ENCODE results near the gene PAFAH1B1.
"Not testable (repeated sequence)": the region's sequence is repeated elsewhere in the genome, so short reads cannot be mapped to it uniquely, and the experiment has no call there.

Gene PAFAH1B1

GRCh38 chr17:2635675-2636074 is 42.2 kb downstream of the PAFAH1B1 start:
- no peak for DNase-seq (ENCODE audit: low spot score)

GRCh38 chr17:2636169-2636930 is 42.9 kb downstream of the PAFAH1B1 start:
- DNase-seq (ENCODE audit: low spot score) = no peak

GRCh38 chr17:2637422-2637821 is 44.0 kb downstream of the PAFAH1B1 start:
- DNase-seq (ENCODE audit: low spot score) = no peak

DNA sequence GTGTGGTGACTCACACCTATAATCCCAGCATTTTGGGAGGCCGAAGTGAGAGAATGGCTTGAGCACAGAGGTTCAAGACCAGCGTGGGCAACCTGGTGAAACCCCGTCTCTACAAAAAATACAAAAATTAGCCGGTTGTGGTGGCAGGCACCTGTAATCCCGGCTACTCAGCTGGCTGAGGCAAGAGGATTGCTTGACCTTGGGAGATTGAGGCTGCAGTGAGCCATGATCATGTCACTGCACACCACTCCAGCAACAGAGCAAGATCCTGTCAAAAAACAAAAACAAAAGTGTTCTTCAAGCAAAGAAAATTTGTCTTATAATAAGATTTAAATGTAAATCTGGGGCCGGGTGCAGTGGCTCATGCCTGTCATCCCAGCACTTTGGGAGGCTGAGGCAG is 51.5 kb downstream of the PAFAH1B1 start:
- no peak for DNase-seq (ENCODE audit: low spot score)

DNA sequence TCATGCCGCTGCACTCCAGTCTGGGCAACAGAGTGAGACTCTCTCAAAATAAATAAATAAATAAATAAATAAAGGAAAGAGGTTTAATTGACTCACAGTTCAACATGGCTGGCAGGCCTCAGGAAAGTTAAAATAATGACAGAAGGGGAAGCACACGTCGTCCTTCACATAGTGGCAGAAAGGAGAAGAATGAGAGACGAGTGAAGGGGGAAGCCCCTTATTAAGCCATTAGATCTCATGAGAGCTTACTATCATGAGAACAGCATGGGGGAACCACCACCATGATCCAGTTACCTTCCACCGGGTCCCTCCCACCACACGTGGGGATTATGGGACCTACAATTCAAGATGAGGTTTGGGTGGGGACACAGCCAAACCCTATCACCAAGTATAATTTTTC is 54.5 kb downstream of the PAFAH1B1 start:
- DNase-seq (ENCODE audit: low spot score) = no peak

- no peak for DNase-seq (ENCODE audit: low spot score)
Observed at GRCh38 chr17:2649191-2649590, 55.7 kb downstream of the PAFAH1B1 start.

GRCh38 chr17:2652911-2653310 is 59.5 kb downstream of the PAFAH1B1 start:
- DNase-seq (ENCODE audit: low spot score) = not testable (repeated sequence)

DNA sequence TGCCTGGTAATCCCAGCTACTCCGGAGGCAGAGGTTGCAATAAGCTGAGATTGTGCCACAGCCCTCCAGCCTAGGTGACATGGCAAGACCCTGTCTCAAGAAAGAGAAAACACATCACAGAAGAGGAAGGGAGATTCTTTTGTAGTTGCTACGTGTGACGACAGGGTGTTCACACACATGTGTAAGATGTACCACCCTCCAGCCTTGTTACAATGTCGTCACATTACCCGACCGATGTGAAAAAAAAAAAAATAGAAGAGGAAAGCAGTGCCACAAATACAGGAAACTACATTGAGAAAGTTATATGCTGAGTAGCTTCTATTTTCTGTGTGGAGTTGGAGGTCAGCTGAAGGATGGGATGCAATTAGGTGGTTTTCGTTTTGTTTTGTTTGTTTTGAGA is 62.1 kb downstream of the PAFAH1B1 start:
- DNase-seq (ENCODE audit: low spot score) = no peak

DNA sequence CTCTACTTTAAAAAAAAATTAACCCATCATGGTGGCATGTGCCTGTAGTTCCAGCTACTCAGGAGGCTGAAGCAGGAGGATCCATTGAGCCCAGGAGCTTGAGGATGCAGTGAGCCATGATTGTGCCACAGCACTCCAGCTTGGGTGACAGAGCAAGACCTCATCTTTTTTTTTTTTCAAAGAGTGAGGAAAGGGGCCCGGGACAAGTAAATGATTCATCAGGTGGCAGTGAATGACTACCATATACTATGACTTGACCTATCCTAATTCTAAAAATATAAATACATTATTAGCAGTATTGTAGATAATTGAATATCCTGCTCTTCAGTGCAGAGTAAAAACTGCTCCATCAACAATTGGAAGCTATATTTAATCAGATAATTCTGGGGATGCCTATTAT is 62.8 kb downstream of the PAFAH1B1 start:
- DNase-seq (ENCODE audit: low spot score) = no peak

DNA sequence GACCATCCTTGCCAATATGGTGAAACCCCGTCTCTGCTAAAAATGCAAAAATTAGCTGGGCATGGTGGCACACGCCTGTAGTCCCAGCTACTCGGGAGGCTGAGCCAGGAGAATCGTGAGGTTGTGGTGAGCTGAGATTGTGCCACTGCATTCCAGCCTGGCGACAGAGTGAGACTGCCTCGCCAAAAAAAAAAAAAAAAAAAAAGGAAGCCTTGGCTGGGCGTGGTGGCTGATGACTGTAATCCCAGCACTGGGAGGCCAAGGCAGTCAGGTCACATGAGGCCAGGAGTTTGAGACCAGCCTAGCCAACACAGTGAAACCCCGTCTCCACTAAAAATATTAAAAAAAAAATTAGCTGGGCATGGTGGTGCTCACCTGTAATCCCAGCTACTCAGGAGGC is 65.9 kb downstream of the PAFAH1B1 start:
- DNase-seq (ENCODE audit: low spot score) = not testable (repeated sequence)

GRCh38 chr17:2660410-2660809 is 67.0 kb downstream of the PAFAH1B1 start:
- not testable (repeated sequence) for DNase-seq (ENCODE audit: low spot score)

DNA sequence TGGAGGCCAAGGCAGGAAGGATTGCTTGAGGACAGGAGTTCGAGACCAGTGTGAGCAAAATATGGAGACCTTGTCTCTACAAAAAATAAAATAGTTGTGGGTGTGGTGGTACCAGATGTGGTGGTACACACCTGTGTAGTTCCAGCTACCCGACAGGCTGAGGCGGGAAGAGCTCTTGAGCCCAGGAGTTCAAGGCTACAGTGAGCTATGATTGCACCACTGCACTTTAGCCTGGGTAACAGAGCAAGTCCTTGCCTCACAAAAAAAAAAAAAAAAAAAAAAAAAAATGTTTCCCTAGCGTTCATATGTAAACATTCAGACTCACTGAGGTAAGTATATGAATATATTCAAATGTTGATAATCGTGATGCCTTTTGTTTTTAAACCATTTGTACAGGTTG is 78.6 kb downstream of the PAFAH1B1 start:
- DNase-seq (ENCODE audit: low spot score) = no peak

DNA sequence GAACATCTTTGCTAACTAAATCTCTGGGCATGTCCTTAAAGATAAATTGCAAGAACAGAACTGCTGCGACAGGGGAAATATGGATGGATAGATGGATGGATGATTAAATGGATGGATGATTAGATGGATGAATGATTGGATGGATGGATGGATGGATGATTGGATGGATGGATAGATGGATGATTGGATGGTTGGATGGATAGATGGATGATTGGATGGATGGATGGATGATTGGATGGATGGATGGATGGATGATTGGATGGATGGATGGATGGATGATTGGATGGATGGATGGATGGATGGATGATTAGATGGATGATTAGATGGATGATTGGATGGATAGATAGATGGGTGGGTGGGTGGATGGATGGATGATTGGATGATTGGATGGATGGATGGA is 85.8 kb downstream of the PAFAH1B1 start:
- DNase-seq (ENCODE audit: low spot score) = not testable (repeated sequence)

- no peak for DNase-seq (ENCODE audit: low spot score)
Observed at GRCh38 chr17:2680961-2681360, 87.5 kb downstream of the PAFAH1B1 start.

DNA sequence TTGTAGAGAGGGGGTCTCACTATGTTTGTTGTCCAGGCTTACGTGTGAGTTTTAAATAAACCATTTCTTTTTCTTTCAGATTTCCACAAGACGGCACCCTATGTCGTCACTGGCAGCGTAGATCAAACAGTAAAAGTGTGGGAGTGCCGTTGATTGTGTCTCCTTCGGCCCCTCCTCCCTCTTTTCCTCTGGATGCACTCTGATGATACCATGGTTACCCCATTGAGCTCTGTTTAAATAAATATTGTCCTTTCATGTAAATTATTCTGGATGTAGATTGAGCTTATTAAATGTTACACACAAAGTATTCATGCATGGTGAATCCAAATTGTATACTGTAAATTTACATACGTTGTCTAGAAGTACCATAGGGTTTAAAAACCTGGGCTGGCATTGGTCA is 88.2 kb downstream of the PAFAH1B1 start:
- no peak for DNase-seq (ENCODE audit: low spot score)

DNA sequence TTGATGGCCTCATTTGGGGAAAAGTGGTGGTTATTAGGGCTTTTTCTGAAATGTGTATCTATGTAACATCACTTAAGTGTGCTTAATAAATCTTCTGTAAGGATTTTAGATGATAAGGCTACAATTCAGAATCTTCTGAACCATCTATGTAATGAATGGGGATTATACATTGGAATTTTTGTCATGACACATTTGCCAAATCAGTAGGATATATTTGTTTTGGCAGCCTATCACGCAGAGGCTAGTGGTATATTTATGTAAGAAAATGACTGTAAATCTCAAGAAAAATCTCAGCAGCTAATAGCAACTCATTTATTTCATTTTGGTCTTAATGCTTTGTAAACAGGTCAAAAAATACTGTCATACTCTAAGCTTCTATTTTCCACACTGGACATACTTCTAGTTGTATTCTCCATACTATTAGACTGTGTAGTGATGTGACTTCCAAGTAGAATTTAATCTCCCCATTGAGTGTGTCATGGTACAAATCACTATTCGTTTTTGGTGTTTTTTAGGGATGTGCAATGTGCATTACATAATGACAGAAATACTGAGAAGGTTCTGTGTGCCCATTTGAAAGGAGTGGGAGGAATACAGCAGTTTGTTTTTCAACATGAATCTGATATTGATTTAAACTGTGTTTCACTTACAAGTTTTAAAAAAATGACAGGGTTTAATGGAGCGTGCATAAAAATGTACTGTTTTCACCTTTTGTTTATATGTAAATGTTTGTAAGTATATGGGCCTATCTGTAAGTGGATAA is 88.9 kb downstream of the PAFAH1B1 start:
- no peak for DNase-seq (ENCODE audit: low spot score)

- no peak for DNase-seq (ENCODE audit: low spot score)
Observed at GRCh38 chr17:2683912-2684311, 90.5 kb downstream of the PAFAH1B1 start.

GRCh38 chr17:2684549-2684948 is 91.1 kb downstream of the PAFAH1B1 start:
- DNase-seq (ENCODE audit: low spot score) = no peak

GRCh38 chr17:2685696-2686095 is 92.2 kb downstream of the PAFAH1B1 start:
- DNase-seq (ENCODE audit: low spot score) = no peak

GRCh38 chr17:2687074-2687418 is 93.6 kb downstream of the PAFAH1B1 start:
- no peak for DNase-seq (ENCODE audit: low spot score)

- DNase-seq (ENCODE audit: low spot score) = peak; percentile 17
Observed at GRCh38 chr17:2688351-2689342, 95.2 kb downstream of the PAFAH1B1 start.

GRCh38 chr17:2689411-2690164 is 96.1 kb downstream of the PAFAH1B1 start:
- DNase-seq (ENCODE audit: low spot score) = no peak

Measured in NAMALWA (cell line).